K562 (cell line): ENCODE data around the gene CHPF2. TPM values are rescaled to one million over a fixed set of nuclear protein-coding genes. Genes with fewer than 3 reads are reported as not detected.

ENCODE experiments used
- ATAC-seq: fragments of 200-7000 bp; cut with Tn5 transposase; 3 replicates; pipeline ENCODE4 v1.9.1; 2020; ENCODE audit warnings: moderate library complexity
- BruUV-seq: library from RNA; stranded (reverse); fragments of 400-500 nt; replicated peaks from 2 replicates; lab custom pipeline; 2021; lab: Mats Ljungman, UMichigan
- CTCF ChIA-PET: fragments of 300-600 bp; formaldehyde crosslinking; extraction: SDS; loops from one replicate; lab custom pipeline; 2021; ENCODE audit warnings: low intra/inter-chr PET ratio; lab: Yijun Ruan, JAX
- POLR2A ChIA-PET: fragments of 300-600, 350-650 bp; sonication (Branson Sonifier 250); formaldehyde crosslinking; extraction: SDS; loops from one replicate; lab custom pipeline; 2021; ENCODE audit warnings: antibody characterized with exemption, inconsistent platforms; lab: Yijun Ruan, JAX
- DNase-seq, 4 experiments: peaks; one replicate each; pipeline versions ENCODE4 v3.0.0 to v3.0.0-alpha.2; 2011 to 2018; ENCODE audit warnings: low spot score in 3 of 4, mixed read lengths in 3 of 4; ENCODE audit errors: extremely low read depth in 1 of 4
- FAIRE-seq: peaks from 2 replicates; lab custom pipeline; 2011; peaks lifted over from hg19 to GRCh38; lab: Jason Lieb, UNC
- H2AFZ ChIP-seq: 2 replicates; pipeline ENCODE4 v1.6.0; 2011; ENCODE audit warnings: low read depth, low read length, control low read depth, inconsistent platforms
- H3K27ac ChIP-seq: fragments of 200-600 bp; 3 replicates; pipeline ENCODE4 v1.8.0; 2011; ENCODE audit warnings: low read depth, mild to moderate bottlenecking, control low read depth, inconsistent platforms, low read length, moderate library complexity, mixed read lengths; ENCODE audit errors: extremely low read depth
- H3K27me3 ChIP-seq, 2 experiments: fragments of 300-600 bp in 1 of 2; 2 replicates in 1 of 2; 3 replicates in 1 of 2; pipeline versions ENCODE4 v1.6.0 to v1.8.0; 2011; ENCODE audit warnings: inconsistent platforms in 2 of 2, low read length in 2 of 2, mild to moderate bottlenecking in 1 of 2, mixed read lengths in 1 of 2, moderate library complexity in 1 of 2; ENCODE audit not compliant: control insufficient read depth in 2 of 2, insufficient read depth in 2 of 2
- H3K36me3 ChIP-seq: fragments of 300-600 bp; 3 replicates; pipeline ENCODE4 v1.8.0; 2011; ENCODE audit warnings: mild to moderate bottlenecking, low read length, inconsistent platforms; ENCODE audit not compliant: control insufficient read depth, insufficient read depth
- H3K4me1 ChIP-seq, 2 experiments: fragments of 200-600 bp in 1 of 2; replicated peaks in 1 of 2; 2 replicates in 1 of 2; 3 replicates in 1 of 2; pipeline versions ENCODE4 v1.5.1 to v1.8.0; 2011; ENCODE audit warnings: inconsistent platforms in 2 of 2, low read length in 2 of 2, mild to moderate bottlenecking in 1 of 2, mixed read lengths in 1 of 2, moderate library complexity in 1 of 2; ENCODE audit not compliant: control insufficient read depth in 2 of 2, insufficient read depth in 2 of 2
- H3K4me2 ChIP-seq: 2 replicates; pipeline ENCODE4 v1.6.1; 2011; ENCODE audit warnings: low read length, control low read depth, inconsistent platforms, mixed read lengths; ENCODE audit not compliant: insufficient read depth
- H3K4me3 ChIP-seq: fragments of 200-600 bp; sonication (generic), shearing (Covaris generic); 2 replicates; pipeline ENCODE4 v1.5.1; 2016; ENCODE audit warnings: control low read depth, inconsistent platforms
- H3K79me2 ChIP-seq: fragments of 200-600 bp; 3 replicates; pipeline ENCODE4 v1.8.0; 2011; ENCODE audit warnings: low read length, inconsistent platforms; ENCODE audit not compliant: control insufficient read depth, insufficient read depth
- H3K9ac ChIP-seq, 2 experiments: 2 replicates each; pipeline versions ENCODE4 v1.6.0 to v1.6.1; 2011; ENCODE audit warnings: low read depth in 2 of 2, low read length in 2 of 2, control low read depth in 1 of 2, inconsistent platforms in 1 of 2, mild to moderate bottlenecking in 1 of 2, mixed read lengths in 1 of 2; ENCODE audit not compliant: insufficient read depth in 1 of 2
- H3K9me1 ChIP-seq: one replicate; pipeline ENCODE4 v1.6.0; 2011; ENCODE audit warnings: inconsistent platforms, mild to moderate bottlenecking, low read length, moderate library complexity; ENCODE audit not compliant: control insufficient read depth, insufficient read depth
- H3K9me3 ChIP-seq: replicated peaks from 2 replicates; pipeline ENCODE4 v1.5.1; 2011; ENCODE audit warnings: low read depth, low read length, inconsistent platforms; ENCODE audit not compliant: control insufficient read depth, insufficient read depth
- H4K20me1 ChIP-seq: replicated peaks from 2 replicates; pipeline ENCODE4 v1.6.1; 2011; ENCODE audit warnings: low read length, inconsistent platforms, mixed read lengths; ENCODE audit not compliant: control insufficient read depth, insufficient read depth
- DACH1 ChIP-seq: fragments of 450-650 bp; IDR thresholded peaks from 2 replicates; pipeline ENCODE4 v1.6.1; 2018; ENCODE audit not compliant: partially characterized antibody
- DMBX1 ChIP-seq: fragments of 250-450 bp; sonication (Bioruptor Pico); IDR thresholded peaks from 2 replicates; pipeline ENCODE4 v1.8.0; 2022; ENCODE audit warnings: inconsistent platforms, mild to moderate bottlenecking, moderate library complexity, borderline replicate concordance
- HCFC1 ChIP-seq: IDR thresholded peaks from 2 replicates; pipeline ENCODE4 v1.6.1; 2012; ENCODE audit warnings: low read depth, low read length, improper control_type of control experiment
- XRCC4 ChIP-seq: IDR thresholded peaks from one replicate; pipeline ENCODE4 v1.6.1; 2011; ENCODE audit not compliant: insufficient read depth, insufficient read length; ENCODE audit errors: extremely low read depth
- ZNF133 ChIP-seq: fragments of 250-450 bp; sonication (Bioruptor Pico); IDR thresholded peaks from 2 replicates; pipeline ENCODE4 v1.4.0; 2020; ENCODE audit warnings: mild to moderate bottlenecking
- ZNF668 ChIP-seq: fragments of 250-450 bp; sonication (Bioruptor Pico); IDR thresholded peaks from 2 replicates; pipeline ENCODE4 v1.8.0; 2022; ENCODE audit warnings: mild to moderate bottlenecking, inconsistent platforms
- WGBS: fragments of 100-300 bp; shearing (Covaris generic); methylation state at CpG from one replicate; pipeline ENCODE4 v1.1.6; 2016; ENCODE audit warnings: low coverage, mixed read lengths; ENCODE audit not compliant: insufficient coverage; ENCODE audit errors: missing lambda C conversion rate; 5-methylcytosine and 5-hydroxymethylcytosine counted together
- in situ Hi-C: fragments of 300-500 bp; cut with MboI; formaldehyde crosslinking; loops from 4 replicates; pipeline ENCODE4 v1.15.0; 2018; ENCODE audit warnings: inconsistent platforms, mixed read lengths
- intact Hi-C: fragments of 100-400 bp; cut with micrococcal nuclease; formaldehyde crosslinking; loops from 2 replicates; pipeline ENCODE4 v1.14.2; 2022
- polyA plus RNA-seq, 8 experiments: library from polyadenylated mRNA; depleted of rRNA in 4 of 8; stranded (reverse) in 5 of 8; unstranded in 3 of 8; fragments of >200 nt; fragmentation: Nextera tagmentation in 2 of 8; fragmentation: Illumina TruSeq in 1 of 8; extraction: Ambion mirVana in 2 of 8; extraction: Trizol in 1 of 8; gene quantifications; 2 replicates each; pipeline versions ENCODE4 v1.2.1 to v1.2.3, GENCODE V29; 2011 to 2014; ENCODE audit warnings: inconsistent platforms in 1 of 8, missing spikeins in 1 of 8
- total RNA-seq, 7 experiments: library from RNA; depleted of rRNA in 6 of 7; stranded (reverse); fragments of >200 nt in 6 of 7; fragmentation: Illumina TruSeq in 2 of 7; extraction: Trizol in 2 of 7; gene quantifications; 2 replicates each; pipeline versions ENCODE4 v1.2.1 to v1.2.3, GENCODE V29; 2011 to 2021; ENCODE audit warnings: low replicate concordance in 1 of 7
- TF ChIP-seq, protein P1 (sequence below), 2 experiments: fragments of 450-650 bp in 1 of 2; IDR thresholded peaks; 2 replicates each; pipeline ENCODE4 v1.6.1; 2011 to 2017; ENCODE audit warnings: low read depth in 2 of 2, antibody characterized with exemption in 1 of 2, borderline replicate concordance in 1 of 2, low read length in 1 of 2, mild to moderate bottlenecking in 1 of 2, mixed read lengths in 1 of 2; ENCODE audit not compliant: control insufficient read depth in 1 of 2

CHPF2 gene
- total and polyA plus RNA-seq, 9 of the 15 experiments (the other 6 are each of a cell fraction or from before 2014, with no cell fraction given) = 0.08 to 32.8 (median 10.5) TPM

DNA sequence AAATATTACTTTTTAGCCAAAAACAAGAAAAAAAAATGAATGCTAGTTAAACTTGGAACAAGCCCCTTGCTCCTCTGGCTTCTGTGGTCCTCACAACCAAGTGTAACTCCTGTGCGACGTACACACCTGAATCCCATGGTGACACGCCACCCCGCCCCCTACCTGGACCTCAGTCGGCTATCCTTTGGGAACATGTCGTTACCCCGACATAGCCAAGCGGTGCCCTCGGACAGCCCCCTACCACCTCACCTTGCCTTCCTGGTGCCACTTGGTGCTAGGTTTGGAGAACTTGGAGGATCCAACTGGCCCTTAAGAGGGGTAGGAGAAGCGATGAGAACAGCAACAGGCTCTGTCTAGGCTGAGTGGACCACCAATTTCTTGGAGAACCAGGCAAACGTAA, 28.2 kb downstream of the CHPF2 start:
- no peaks in the 10 kb centered on the region; the same call in 1 of the 2 replicates for H3K9me3 ChIP-seq
- no peaks in the 10 kb centered on the region for H3K79me2 ChIP-seq
- no peak overlapping the region for H3K4me3 ChIP-seq
- 18% methylated on average over 11 of the region's 11 CpGs for WGBS
- ChIA-PET POLR2A (interaction anchor here (0.6 kb wide), 1 partner anchor 22 kb away, joined by 3 read pairs; no protein-coding TSS in a partner anchor), CTCF (no interaction called here)
- in situ Hi-C loops (no loop called here), intact Hi-C loops (no loop called here)
- no peak for DNase-seq
- no peak for FAIRE-seq
- H4K20me1 ChIP-seq = 0 out of 2 replicates have a peak, but pooled peaks cover 2% of the 10 kb centered on the region
- no peak overlapping the region for H3K27ac ChIP-seq
- no peak for ATAC-seq
- no TSS peak for BruUV-seq
- H2AFZ ChIP-seq = no peak overlapping the region
- H3K9ac ChIP-seq = no peak overlapping the region
- peaks cover 39 to 91% of the 10 kb centered on the region in 2 experiments for H3K27me3 ChIP-seq
- no peaks in the 10 kb centered on the region for H3K9me1 ChIP-seq
- H3K36me3 ChIP-seq = no peaks in the 10 kb centered on the region
- no peak for TF ChIP-seq ZNF133
- TF ChIP-seq ZNF668 (CRISPR knock-in tag) = no peak
- no peak for TF ChIP-seq HCFC1
- TF ChIP-seq, protein P1, sequence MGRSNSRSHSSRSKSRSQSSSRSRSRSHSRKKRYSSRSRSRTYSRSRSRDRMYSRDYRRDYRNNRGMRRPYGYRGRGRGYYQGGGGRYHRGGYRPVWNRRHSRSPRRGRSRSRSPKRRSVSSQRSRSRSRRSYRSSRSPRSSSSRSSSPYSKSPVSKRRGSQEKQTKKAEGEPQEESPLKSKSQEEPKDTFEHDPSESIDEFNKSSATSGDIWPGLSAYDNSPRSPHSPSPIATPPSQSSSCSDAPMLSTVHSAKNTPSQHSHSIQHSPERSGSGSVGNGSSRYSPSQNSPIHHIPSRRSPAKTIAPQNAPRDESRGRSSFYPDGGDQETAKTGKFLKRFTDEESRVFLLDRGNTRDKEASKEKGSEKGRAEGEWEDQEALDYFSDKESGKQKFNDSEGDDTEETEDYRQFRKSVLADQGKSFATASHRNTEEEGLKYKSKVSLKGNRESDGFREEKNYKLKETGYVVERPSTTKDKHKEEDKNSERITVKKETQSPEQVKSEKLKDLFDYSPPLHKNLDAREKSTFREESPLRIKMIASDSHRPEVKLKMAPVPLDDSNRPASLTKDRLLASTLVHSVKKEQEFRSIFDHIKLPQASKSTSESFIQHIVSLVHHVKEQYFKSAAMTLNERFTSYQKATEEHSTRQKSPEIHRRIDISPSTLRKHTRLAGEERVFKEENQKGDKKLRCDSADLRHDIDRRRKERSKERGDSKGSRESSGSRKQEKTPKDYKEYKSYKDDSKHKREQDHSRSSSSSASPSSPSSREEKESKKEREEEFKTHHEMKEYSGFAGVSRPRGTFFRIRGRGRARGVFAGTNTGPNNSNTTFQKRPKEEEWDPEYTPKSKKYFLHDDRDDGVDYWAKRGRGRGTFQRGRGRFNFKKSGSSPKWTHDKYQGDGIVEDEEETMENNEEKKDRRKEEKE (IDR thresholded peaks at IDR 0.05; ENCODE audit: borderline replicate concordance in 1 of 2, control insufficient read depth in 1 of 2, low read depth in 2 of 2, low read length in 1 of 2) = no peak
- TF ChIP-seq DACH1 = no peak
- no peak for TF ChIP-seq XRCC4
- TF ChIP-seq DMBX1 (CRISPR knock-in tag) = no peak
- no peaks in the 10 kb centered on the region for H3K4me1 ChIP-seq
- H3K4me2 ChIP-seq = no peak overlapping the region
